HUES64 (cell line): ENCODE measurements around the gene BIRC6.
A peak's percentile ranks its signal among the peaks of the same experiment; 100 is the strongest.

ENCODE experiments used
- H3K27ac ChIP-seq: 2 replicates; pipeline ENCODE4 v1.7.0; 2013; ENCODE audit warnings: low read depth, low read length, inconsistent platforms
- H3K27me3 ChIP-seq: 2 replicates; pipeline ENCODE4 v1.6.1; 2013; ENCODE audit warnings: mild to moderate bottlenecking, low read length; ENCODE audit not compliant: insufficient read depth
- H3K36me3 ChIP-seq: 2 replicates; pipeline ENCODE4 v1.6.1; 2013; ENCODE audit warnings: mild to moderate bottlenecking, low read length; ENCODE audit not compliant: insufficient read depth
- H3K4me1 ChIP-seq: 2 replicates; pipeline ENCODE4 v1.6.1; 2013; ENCODE audit warnings: mild to moderate bottlenecking, low read length, moderate library complexity; ENCODE audit not compliant: insufficient read depth
- H3K4me3 ChIP-seq: 2 replicates; pipeline ENCODE4 v1.5.1; 2013; ENCODE audit warnings: mild to moderate bottlenecking, low read length, moderate library complexity
- H3K9ac ChIP-seq: 2 replicates; pipeline ENCODE4 v1.6.1; 2013; ENCODE audit warnings: mild to moderate bottlenecking, low read depth, low read length
- H3K9me3 ChIP-seq: 2 replicates; pipeline ENCODE4 v1.6.1; 2013; ENCODE audit warnings: low read depth, low read length; ENCODE audit not compliant: insufficient read depth
- whole genome bisulfite sequencing: fragments of 150-250, 120-280 bp; methylation state at CpG from one replicate; pipeline ENCODE4 v1.1.7; 2013; ENCODE audit warnings: missing lambda C conversion rate; 5-methylcytosine and 5-hydroxymethylcytosine counted together

The BIRC6 gene

DNA sequence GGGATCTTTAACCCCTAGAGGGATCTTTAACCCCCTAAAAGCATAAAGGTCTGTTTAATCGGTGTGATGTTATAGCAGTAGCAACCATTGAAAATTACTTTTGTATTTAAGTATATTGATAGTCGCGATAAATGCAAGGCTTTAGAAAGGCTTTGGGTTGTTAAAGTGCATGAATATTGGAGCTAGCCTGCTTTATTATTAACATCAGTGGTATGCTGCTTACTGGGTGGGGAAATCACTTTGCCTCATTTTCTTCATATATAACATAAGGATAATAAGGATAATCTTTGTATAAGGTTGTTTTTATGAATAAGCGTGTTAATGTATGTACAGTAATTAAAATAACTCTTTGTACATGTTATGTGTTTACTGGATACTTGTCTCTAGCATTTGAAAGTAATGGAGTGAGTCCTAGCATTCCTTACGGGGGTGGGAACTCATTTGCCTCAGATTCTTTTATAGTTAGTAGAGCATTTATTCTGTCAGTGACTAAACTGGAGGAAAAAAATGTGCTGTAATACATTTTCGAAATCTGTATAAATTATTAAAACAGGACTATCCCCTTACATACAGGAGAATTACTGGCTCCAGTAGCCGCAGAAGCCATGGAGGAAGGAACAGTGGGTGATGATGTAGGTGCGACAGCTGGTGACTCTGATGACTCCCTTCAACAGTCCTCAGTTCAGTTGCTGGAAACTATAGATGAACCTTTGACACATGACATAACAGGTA lies 122.2 kb downstream of the BIRC6 start:
- peaks cover 99% of the 10 kb centered on the region for H3K36me3 ChIP-seq

GRCh38 chr2:32479993-32480392 lies 123.2 kb downstream of the BIRC6 start:
- Histone ChIP-seq H3K36me3 (peaks cover 99% of the 10 kb centered on the region), H3K4me3 (no peak overlapping the region), H3K9ac (no peak overlapping the region), H3K27me3 (no peaks in the 10 kb centered on the region), H3K27ac (no peak overlapping the region), H3K4me1 (no peaks in the 10 kb centered on the region), H3K9me3 (no peaks in the 10 kb centered on the region)
- 98% methylated on average over 5 of the region's 5 CpGs for WGBS

More for the DNA sequence above, 122.2 kb downstream of the BIRC6 start:
- H3K9me3 ChIP-seq = no peaks in the 10 kb centered on the region
- no peak overlapping the region for H3K4me3 ChIP-seq
- H3K27ac ChIP-seq = no peak overlapping the region
- no peaks in the 10 kb centered on the region for H3K4me1 ChIP-seq
- H3K9ac ChIP-seq = no peak overlapping the region
- WGBS = 97% methylated on average over 7 of the region's 8 CpGs
- no peaks in the 10 kb centered on the region for H3K27me3 ChIP-seq

- Histone ChIP-seq H3K4me1 (no peaks in the 10 kb centered on the region), H3K4me3 (no peak overlapping the region), H3K9ac (no peak overlapping the region), H3K36me3 (peaks cover 100% of the 10 kb centered on the region), H3K27me3 (no peaks in the 10 kb centered on the region), H3K27ac (no peak overlapping the region), H3K9me3 (no peaks in the 10 kb centered on the region)
- 92% methylated on average over 4 of the region's 4 CpGs for WGBS
These were observed 125.6 kb downstream of the BIRC6 start for GRCh38 chr2:32482471-32482870.

- Histone ChIP-seq H3K9ac (no peak overlapping the region), H3K27ac (no peak overlapping the region)
These were observed 128.1 kb downstream of the BIRC6 start for GRCh38 chr2:32484937-32485336.

DNA sequence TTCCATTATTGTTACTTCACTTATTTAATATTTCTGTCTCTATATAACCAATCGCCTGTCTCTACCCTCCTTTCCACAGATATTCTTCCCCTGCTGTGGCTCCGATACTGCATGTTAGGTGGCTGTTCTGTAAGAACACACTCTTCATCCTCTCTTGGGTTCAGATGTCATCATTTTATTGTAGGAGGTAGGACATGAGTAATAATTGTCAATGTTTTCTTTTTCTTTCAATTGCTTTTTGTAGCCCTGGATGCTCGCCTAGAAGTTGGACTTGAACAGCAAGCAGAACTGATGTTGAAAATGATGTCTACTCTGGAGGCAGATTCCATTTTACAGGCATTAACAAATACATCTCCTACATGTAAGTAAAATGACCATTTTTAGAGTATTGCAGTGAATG lies 128.6 kb downstream of the BIRC6 start:
- no peaks in the 10 kb centered on the region for H3K27me3 ChIP-seq
- H3K36me3 ChIP-seq = peaks cover 97% of the 10 kb centered on the region
- H3K9me3 ChIP-seq = no peaks in the 10 kb centered on the region
- 96% methylated on average over 3 of the region's 3 CpGs for WGBS
- H3K4me3 ChIP-seq = no peak overlapping the region
- no peaks in the 10 kb centered on the region for H3K4me1 ChIP-seq
- no peak overlapping the region for H3K27ac ChIP-seq
- H3K9ac ChIP-seq = no peak overlapping the region

More at GRCh38 chr2:32484937-32485336, 128.1 kb downstream of the BIRC6 start:
- Histone ChIP-seq H3K27me3 (no peaks in the 10 kb centered on the region), H3K4me1 (no peaks in the 10 kb centered on the region), H3K36me3 (peaks cover 97% of the 10 kb centered on the region), H3K4me3 (no peak overlapping the region), H3K9me3 (no peaks in the 10 kb centered on the region)
- 91% methylated on average over 3 of the region's 4 CpGs for WGBS

- Histone ChIP-seq H3K36me3 (peaks cover 91% of the 10 kb centered on the region), H3K27ac (no peak overlapping the region), H3K4me3 (no peak overlapping the region), H3K4me1 (no peaks in the 10 kb centered on the region), H3K9ac (no peak overlapping the region), H3K27me3 (no peaks in the 10 kb centered on the region), H3K9me3 (no peaks in the 10 kb centered on the region)
- 89% methylated on average over 1 of the region's 2 CpGs for WGBS
These were observed 132.2 kb downstream of the BIRC6 start for GRCh38 chr2:32489061-32489460.

GRCh38 chr2:32491346-32491745 lies 134.5 kb downstream of the BIRC6 start:
- Histone ChIP-seq H3K9me3 (no peaks in the 10 kb centered on the region), H3K4me1 (peaks cover under 1% of the 10 kb centered on the region; the same call in 1 of the 2 replicates), H3K9ac (no peak overlapping the region), H3K27ac (no peak overlapping the region), H3K4me3 (no peak overlapping the region), H3K36me3 (peaks cover 80% of the 10 kb centered on the region), H3K27me3 (no peaks in the 10 kb centered on the region)
- no CpG with 5 or more reads among the region's 1 CpG for WGBS

DNA sequence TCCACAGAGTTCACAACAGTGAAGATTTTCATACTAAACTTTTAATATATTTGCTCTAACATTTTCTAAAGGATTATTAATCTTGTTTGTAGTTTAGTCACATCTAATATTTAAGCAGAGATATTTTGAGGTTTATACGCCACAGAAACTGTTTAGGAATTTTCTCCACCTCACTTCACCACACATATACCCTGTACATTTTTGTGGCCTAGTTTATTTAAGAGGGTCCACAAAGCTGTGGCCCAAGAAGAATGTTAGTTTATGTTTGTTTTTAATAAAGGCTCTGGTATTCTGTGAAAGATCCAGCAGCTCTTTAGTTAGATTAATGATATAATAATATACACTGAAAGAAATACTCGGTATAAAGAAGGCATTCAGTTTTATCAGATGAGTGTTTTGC lies 138.3 kb downstream of the BIRC6 start:
- Histone ChIP-seq H3K9me3 (no peaks in the 10 kb centered on the region), H3K9ac (no peak overlapping the region), H3K27ac (no peak overlapping the region), H3K36me3 (peaks cover 78% of the 10 kb centered on the region), H3K27me3 (no peaks in the 10 kb centered on the region), H3K4me1 (peaks cover 9% of the 10 kb centered on the region), H3K4me3 (no peak overlapping the region)
- 100% methylated on average over 1 of the region's 2 CpGs for WGBS

GRCh38 chr2:32496662-32497061 lies 139.8 kb downstream of the BIRC6 start:
- WGBS = 80% methylated on average over 1 of the region's 3 CpGs
- Histone ChIP-seq H3K4me1 (peaks cover 9% of the 10 kb centered on the region), H3K27me3 (no peaks in the 10 kb centered on the region), H3K9ac (no peak overlapping the region), H3K4me3 (no peak overlapping the region), H3K9me3 (no peaks in the 10 kb centered on the region), H3K27ac (peak overlapping the region; percentile 2; the same call in 1 of the 2 replicates), H3K36me3 (peaks cover 77% of the 10 kb centered on the region)

DNA sequence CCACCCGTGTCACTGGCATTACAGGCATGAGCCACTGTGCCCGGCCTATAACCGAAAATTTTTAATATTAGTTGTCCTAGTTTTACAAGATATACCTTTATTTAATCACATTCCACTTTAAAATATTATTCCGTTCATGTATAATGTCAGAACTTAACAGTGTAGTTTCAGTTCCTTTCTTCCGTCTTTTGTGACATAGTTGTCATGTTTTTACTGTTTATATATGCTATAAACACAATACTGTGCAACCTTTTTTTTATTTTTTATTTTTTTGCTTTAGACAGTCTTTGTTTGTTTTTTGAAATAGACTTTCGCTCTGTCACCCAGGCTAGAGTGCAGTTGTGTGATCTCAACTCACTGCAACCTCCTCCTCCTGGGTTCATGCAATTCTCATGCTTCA lies 141.5 kb downstream of the BIRC6 start:
- H3K4me3 ChIP-seq = no peak overlapping the region
- no peak overlapping the region for H3K27ac ChIP-seq
- no peaks in the 10 kb centered on the region for H3K27me3 ChIP-seq
- WGBS = 98% methylated on average over 4 of the region's 6 CpGs
- H3K4me1 ChIP-seq = peaks cover 9% of the 10 kb centered on the region
- peaks cover 83% of the 10 kb centered on the region for H3K36me3 ChIP-seq
- H3K9ac ChIP-seq = no peak overlapping the region
- H3K9me3 ChIP-seq = no peaks in the 10 kb centered on the region

DNA sequence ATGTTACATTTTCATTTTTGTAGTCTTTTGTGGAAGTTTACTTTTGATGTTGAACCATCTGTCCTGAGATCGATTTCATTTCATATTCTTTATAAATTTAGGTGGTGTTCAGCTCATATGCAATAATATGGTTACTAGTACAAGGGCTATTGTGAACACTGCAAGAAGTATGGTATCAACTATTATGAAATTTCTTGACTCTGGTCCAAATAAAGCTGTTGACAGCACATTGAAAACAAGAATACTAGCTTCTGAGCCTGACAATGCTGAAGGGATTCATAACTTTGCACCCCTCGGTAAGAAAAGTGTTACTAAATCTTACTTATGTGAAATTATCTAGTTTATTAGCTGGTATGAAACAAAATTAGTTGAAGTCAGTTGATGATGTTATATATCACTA lies 146.1 kb downstream of the BIRC6 start:
- H3K4me1 ChIP-seq = no peaks in the 10 kb centered on the region
- 100% methylated on average over 1 of the region's 2 CpGs for WGBS
- no peak overlapping the region for H3K27ac ChIP-seq
- no peak overlapping the region for H3K9ac ChIP-seq
- no peaks in the 10 kb centered on the region for H3K27me3 ChIP-seq
- no peaks in the 10 kb centered on the region for H3K9me3 ChIP-seq
- H3K4me3 ChIP-seq = no peak overlapping the region
- peaks cover 87% of the 10 kb centered on the region for H3K36me3 ChIP-seq
